H1 (cell line): Measurements from ENCODE around the gene RALGAPA1. TPM values are rescaled to one million over a fixed set of nuclear protein-coding genes. Genes with fewer than 3 reads are reported as not detected.

Experiments used
- CTCF ChIA-PET: fragments of 300-600 bp; sonication (Branson Sonifier 250); formaldehyde crosslinking; loops from one replicate; lab custom pipeline; 2021; ENCODE audit not compliant: partially characterized antibody; lab: Charles Lee
- POLR2A ChIA-PET: fragments of 300-600 bp; sonication (Branson Sonifier 250); formaldehyde crosslinking; loops from one replicate; lab custom pipeline; 2021; ENCODE audit warnings: inconsistent platforms; ENCODE audit not compliant: partially characterized antibody; lab: Charles Lee
- DNase-seq, 2 experiments: peaks; one replicate each; pipeline versions ENCODE4 v3.0.0 to v3.0.0-alpha.2; 2010 to 2022; ENCODE audit warnings: low spot score in 2 of 2, low read depth in 1 of 2, mixed read lengths in 1 of 2
- FAIRE-seq: peaks from 2 replicates; lab custom pipeline; 2011; peaks lifted over from hg19 to GRCh38; lab: Jason Lieb, UNC
- H2AFZ ChIP-seq: 2 replicates; pipeline ENCODE4 v1.8.1; 2012; ENCODE audit warnings: low read length, inconsistent platforms
- H2AK5ac ChIP-seq: 2 replicates; pipeline ENCODE4 v1.6.1; 2013; ENCODE audit warnings: low read depth, low read length
- H2BK120ac ChIP-seq: replicated peaks from 2 replicates; pipeline ENCODE3; 2013; ENCODE audit warnings: low read depth, low read length, inconsistent platforms
- H2BK12ac ChIP-seq: 2 replicates; pipeline ENCODE4 v1.6.1; 2013; ENCODE audit warnings: low read depth, low read length
- H2BK15ac ChIP-seq: 2 replicates; pipeline ENCODE4 v1.6.1; 2013; ENCODE audit warnings: low read length
- H2BK20ac ChIP-seq: 2 replicates; pipeline ENCODE4 v1.6.1; 2013; ENCODE audit warnings: low read length
- H2BK5ac ChIP-seq: 2 replicates; pipeline ENCODE4 v1.6.1; 2013; ENCODE audit warnings: low read depth, low read length
- H3K14ac ChIP-seq: 2 replicates; pipeline ENCODE4 v1.6.1; 2013; ENCODE audit warnings: inconsistent platforms; ENCODE audit not compliant: insufficient read length
- H3K18ac ChIP-seq: 2 replicates; pipeline ENCODE4 v1.6.1; 2013; ENCODE audit warnings: low read length; ENCODE audit errors: extremely low read depth
- H3K23ac ChIP-seq: 2 replicates; pipeline ENCODE4 v1.6.1; 2013; ENCODE audit warnings: inconsistent platforms; ENCODE audit not compliant: insufficient read length
- H3K23me2 ChIP-seq: 2 replicates; pipeline ENCODE4 v1.6.1; 2013; ENCODE audit warnings: low read depth, low read length
- H3K27ac ChIP-seq: 2 replicates; pipeline ENCODE4 v1.6.1; 2011; ENCODE audit warnings: low read depth, low read length, inconsistent platforms
- H3K27me3 ChIP-seq, 4 experiments: replicated peaks in 1 of 4; 1 replicate in 1 of 4; 2 replicates in 3 of 4; pipeline versions ENCODE4 v1.6.1 to v1.8.1; 2011 to 2013; ENCODE audit warnings: low read length in 3 of 4, mild to moderate bottlenecking in 3 of 4, inconsistent platforms in 2 of 4, mixed read lengths in 2 of 4, moderate library complexity in 1 of 4; ENCODE audit not compliant: control insufficient read depth in 3 of 4, insufficient read depth in 3 of 4; ENCODE audit errors: extremely low read depth in 1 of 4
- H3K36me3 ChIP-seq, 4 experiments: 2 replicates each; pipeline versions ENCODE4 v1.6.1 to v1.8.1; 2011 to 2013; ENCODE audit warnings: mild to moderate bottlenecking in 4 of 4, low read length in 3 of 4, moderate library complexity in 2 of 4, control low read depth in 1 of 4, inconsistent platforms in 1 of 4; ENCODE audit not compliant: insufficient read depth in 4 of 4, control insufficient read depth in 2 of 4
- H3K4ac ChIP-seq: replicated peaks from 2 replicates; pipeline ENCODE3; 2013; ENCODE audit warnings: low read length, low read depth, mixed read lengths, inconsistent platforms; ENCODE audit not compliant: insufficient read length
- H3K4me1 ChIP-seq, 4 experiments: replicated peaks in 1 of 4; 1 replicate in 1 of 4; 2 replicates in 3 of 4; pipeline versions ENCODE4 v1.6.1 to v1.8.1; 2011 to 2013; ENCODE audit warnings: low read length in 3 of 4, inconsistent platforms in 2 of 4, mixed read lengths in 1 of 4; ENCODE audit not compliant: insufficient read depth in 4 of 4, control insufficient read depth in 3 of 4
- H3K4me2 ChIP-seq, 2 experiments: 2 replicates each; pipeline versions ENCODE4 v1.6.1 to v1.8.1; 2011 to 2013; ENCODE audit warnings: low read depth in 2 of 2, low read length in 2 of 2, control low read depth in 1 of 2, inconsistent platforms in 1 of 2, mild to moderate bottlenecking in 1 of 2; ENCODE audit not compliant: insufficient read depth in 1 of 2
- H3K4me3 ChIP-seq, 4 experiments: fragments of 200-600, 300-600 bp in 1 of 4; sonication (generic), shearing (Covaris generic), sonication (Bioruptor Twin) in 1 of 4; 2 replicates each; pipeline versions ENCODE4 v1.5.1 to v1.8.1; 2011 to 2016; ENCODE audit warnings: low read length in 4 of 4, low read depth in 3 of 4, control low read depth in 2 of 4, inconsistent platforms in 2 of 4, mild to moderate bottlenecking in 2 of 4, mixed read lengths in 1 of 4, moderate library complexity in 1 of 4; ENCODE audit not compliant: insufficient read depth in 2 of 4; ENCODE audit errors: extremely low read depth in 1 of 4
- H3K56ac ChIP-seq: replicated peaks from 2 replicates; pipeline ENCODE3; 2013; ENCODE audit warnings: low read depth, mild to moderate bottlenecking, mixed read lengths, low read length, inconsistent platforms; ENCODE audit not compliant: insufficient read length
- H3K79me1 ChIP-seq: 2 replicates; pipeline ENCODE4 v1.6.1; 2013; ENCODE audit warnings: low read depth, low read length, control low read depth
- H3K79me2 ChIP-seq, 2 experiments: 2 replicates each; pipeline versions ENCODE4 v1.6.1 to v1.8.1; 2012 to 2013; ENCODE audit warnings: low read length in 2 of 2, mild to moderate bottlenecking in 2 of 2, inconsistent platforms in 1 of 2; ENCODE audit not compliant: insufficient read depth in 2 of 2, control insufficient read depth in 1 of 2
- H3K9ac ChIP-seq, 4 experiments: replicated peaks in 1 of 4; 1 replicate in 1 of 4; 2 replicates in 3 of 4; pipeline versions ENCODE4 v1.6.1 to v1.8.1; 2011 to 2013; ENCODE audit warnings: low read depth in 3 of 4, low read length in 3 of 4, control low read depth in 2 of 4, mild to moderate bottlenecking in 2 of 4, moderate library complexity in 2 of 4, inconsistent platforms in 1 of 4; ENCODE audit errors: extremely low read depth in 1 of 4
- H3K9me3 ChIP-seq, 2 experiments: 2 replicates each; pipeline versions ENCODE4 v1.6.1 to v1.8.1; 2012 to 2013; ENCODE audit warnings: mild to moderate bottlenecking in 2 of 2, moderate library complexity in 2 of 2, control low read depth in 1 of 2, inconsistent platforms in 1 of 2, low read depth in 1 of 2, low read length in 1 of 2, mixed read lengths in 1 of 2; ENCODE audit not compliant: insufficient read depth in 2 of 2
- H4K20me1 ChIP-seq, 2 experiments: replicated peaks in 1 of 2; 2 replicates each; pipeline versions ENCODE3 to v1.8.1; 2011 to 2013; ENCODE audit warnings: inconsistent platforms in 2 of 2, low read length in 2 of 2, mild to moderate bottlenecking in 1 of 2; ENCODE audit not compliant: insufficient read depth in 2 of 2, control insufficient read depth in 1 of 2
- H4K5ac ChIP-seq: 2 replicates; pipeline ENCODE4 v1.6.1; 2013; ENCODE audit warnings: low read length, low read depth, mixed read lengths, inconsistent platforms; ENCODE audit not compliant: insufficient read length
- H4K8ac ChIP-seq: 2 replicates; pipeline ENCODE4 v1.8.0; 2013; ENCODE audit warnings: mild to moderate bottlenecking, moderate library complexity, low read length, inconsistent platforms; ENCODE audit not compliant: insufficient read depth; ENCODE audit errors: extremely low read depth
- H4K91ac ChIP-seq: replicated peaks from 2 replicates; pipeline ENCODE3; 2013; ENCODE audit warnings: low read length, mixed read lengths, inconsistent platforms; ENCODE audit not compliant: insufficient read length
- CBX8 ChIP-seq: fragments of 300-800, 300-1000 bp; sonication (generic); IDR thresholded peaks from 2 replicates; pipeline ENCODE4 v1.7.1; 2016; ENCODE audit warnings: low read depth, low read length, borderline replicate concordance
- GTF2F1 ChIP-seq: IDR thresholded peaks from 2 replicates; pipeline ENCODE4 v1.6.1; 2012; ENCODE audit warnings: low read depth, low read length, improper control_type of control experiment, borderline replicate concordance
- POLR2A ChIP-seq, 2 experiments: IDR thresholded peaks; 1 replicate in 1 of 2; 2 replicates in 1 of 2; pipeline ENCODE4 v1.6.1; 2011; ENCODE audit warnings: low read depth in 2 of 2, low read length in 2 of 2, mild to moderate bottlenecking in 2 of 2; ENCODE audit errors: control extremely low read depth in 1 of 2
- RXRA ChIP-seq: IDR thresholded peaks from 2 replicates; pipeline ENCODE4 v1.6.1; 2011; ENCODE audit warnings: low read depth, mild to moderate bottlenecking, low read length, moderate library complexity; ENCODE audit not compliant: insufficient read depth
- SIN3A ChIP-seq, 2 experiments: IDR thresholded peaks in 1 of 2; conservative IDR thresholded peaks in 1 of 2; 2 replicates each; pipeline ENCODE4 v1.6.1; 2011 to 2012; ENCODE audit warnings: low read length in 2 of 2, improper control_type of control experiment in 1 of 2, low read depth in 1 of 2, mild to moderate bottlenecking in 1 of 2
- SIRT6 ChIP-seq: IDR thresholded peaks from one replicate; pipeline ENCODE4 v1.7.1; 2012; ENCODE audit warnings: low read length, inconsistent platforms
- TAF1 ChIP-seq: IDR thresholded peaks from 2 replicates; pipeline ENCODE4 v1.6.1; 2011; ENCODE audit warnings: mild to moderate bottlenecking, low read depth, low read length
- TAF7 ChIP-seq: optimal IDR thresholded peaks from 2 replicates; pipeline ENCODE3; 2011; ENCODE audit warnings: low read depth, mild to moderate bottlenecking, inconsistent platforms, low read length, moderate library complexity, borderline replicate concordance
- USF2 ChIP-seq: IDR thresholded peaks from 2 replicates; pipeline ENCODE4 v1.6.1; 2011; ENCODE audit warnings: low read length, improper control_type of control experiment
- WGBS, 2 experiments: shearing (Covaris generic) in 1 of 2; methylation state at CpG; one replicate each; pipeline versions ENCODE4 v1.1.6 to v1.1.7; 2013 to 2015; ENCODE audit warnings: low lambda C conversion rate in 2 of 2, mixed read lengths in 2 of 2, inconsistent platforms in 1 of 2, low coverage in 1 of 2, missing lambda C conversion rate in 1 of 2; ENCODE audit not compliant: insufficient replicate concordance in 2 of 2, insufficient coverage in 1 of 2, insufficient read length in 1 of 2; ENCODE audit errors: extremely low coverage in 1 of 2, missing lambda C conversion rate in 1 of 2; 5-methylcytosine and 5-hydroxymethylcytosine counted together
- polyA plus RNA-seq, 7 experiments: library from polyadenylated mRNA; depleted of rRNA in 3 of 7; stranded (reverse) in 5 of 7; unstranded in 2 of 7; fragments of >200 nt in 5 of 7; fragments of 200-250 nt in 2 of 7; gene quantifications; 1 replicate in 5 of 7; 2 replicates in 1 of 7; 4 replicates in 1 of 7; pipeline versions ENCODE4 v1.2.1 to v1.2.3, GENCODE V29; 2011 to 2013; ENCODE audit warnings: missing spikeins in 2 of 7, mixed read lengths in 2 of 7
- total RNA-seq: library from RNA; stranded (reverse); fragmentation: NEBNext Ultra II Directional; extraction: Animal tissue kit (Norgen Biotek cat#: 25700); gene quantifications from 2 replicates; pipeline ENCODE4 v1.2.1, GENCODE V29; 2021

RALGAPA1 gene
- total and polyA plus RNA-seq, 2 of the 8 experiments (the other 6 are each of a cell fraction or from before 2014, with no cell fraction given), result 4.2 to 26.7 TPM

- no peak overlapping the region for H3K23ac ChIP-seq
- no peak overlapping the region for H3K56ac ChIP-seq
- no peaks in the 10 kb centered on the region for H3K36me3 ChIP-seq
- TF ChIP-seq TAF1 (no peak), GTF2F1 (no peak), TAF7 (no peak), POLR2A (IDR thresholded peaks at IDR 0.05; ENCODE audit: control extremely low read depth in 1 of 2, low read depth in 2 of 2, low read length in 2 of 2) (no peak), CBX8 (no peak), RXRA (no peak), USF2 (no peak), SIN3A (conservative IDR thresholded peaks at IDR 0.05 in 1 of 2, IDR thresholded peaks at IDR 0.05 in 1 of 2; ENCODE audit: low read depth in 1 of 2, low read length in 2 of 2) (no peak), SIRT6 (no peak)
- TF ChIP-seq, all 59 proteins: peak for 0
- H4K5ac ChIP-seq, result no peak overlapping the region
- no peak overlapping the region for H2BK5ac ChIP-seq
- FAIRE-seq (no peak), DNase-seq (no peak)
- H3K18ac ChIP-seq, result no peak overlapping the region
- peaks cover 0 to 2% (median under 1%) of the 10 kb centered on the region in 4 experiments; a peak in 1 of 7 replicates for H3K4me1 ChIP-seq
- no peak overlapping the region for H4K91ac ChIP-seq
- no peak overlapping the region for H3K4ac ChIP-seq
- ChIA-PET POLR2A (no interaction called here), CTCF (interaction anchor here (0.5 to 2.9 kb wide), 3 partner anchors 34 to 123 kb away, joined by 3 to 12 read pairs (median 3); no protein-coding TSS in a partner anchor)
- H3K14ac ChIP-seq, result no peak overlapping the region
- H3K27ac ChIP-seq, result no peak overlapping the region
- H4K8ac ChIP-seq, result no peak overlapping the region
- no peak overlapping the region for H2BK20ac ChIP-seq
- no peak overlapping the region for H2BK15ac ChIP-seq
- no peak overlapping the region for H2AFZ ChIP-seq
- H3K4me2 ChIP-seq, result no peak overlapping the region
- no peaks in the 10 kb centered on the region for H3K9me3 ChIP-seq
- 80% methylated on average over 3 of the region's 3 CpGs; no CpG with 5 or more reads in 1 of the 2 experiments for WGBS, 2 experiments
- no peaks in the 10 kb centered on the region for H3K23me2 ChIP-seq
- no peak overlapping the region for H3K9ac ChIP-seq
- H3K79me2 ChIP-seq, result no peaks in the 10 kb centered on the region
- H4K20me1 ChIP-seq, result no peaks in the 10 kb centered on the region
- H2AK5ac ChIP-seq, result no peak overlapping the region
- H2BK12ac ChIP-seq, result no peak overlapping the region
- H3K4me3 ChIP-seq, result no peak overlapping the region
- no peak overlapping the region for H2BK120ac ChIP-seq
- H3K79me1 ChIP-seq, result no peaks in the 10 kb centered on the region
- H3K27me3 ChIP-seq, result no peaks in the 10 kb centered on the region
Observed at GRCh38 chr14:35696119-35696518, 113.0 kb downstream of the RALGAPA1 start.
